BLaER1 treated with 17β-estradiol and CSF1 and Interleukin-3, amounts not matched to agents 10 nM and 100 nM (cell line): Measurements from ENCODE around the gene SLAIN1.

Experiments used
- H3K27ac ChIP-seq, 11 experiments: shearing (Covaris generic); formaldehyde crosslinking; 2 replicates each; pipeline ENCODE4 v1.8.1; 2022
- H3K27me3 ChIP-seq, 11 experiments: shearing (Covaris generic); formaldehyde crosslinking; 2 replicates each; pipeline ENCODE4 v1.8.1; 2022
- H3K36me3 ChIP-seq, 11 experiments: shearing (Covaris generic); formaldehyde crosslinking; 2 replicates each; pipeline ENCODE4 v1.8.1; 2022
- H3K4me1 ChIP-seq, 10 experiments: shearing (Covaris generic); formaldehyde crosslinking; 2 replicates each; pipeline ENCODE4 v1.8.1; 2022
- H3K4me2 ChIP-seq, 11 experiments: shearing (Covaris generic); formaldehyde crosslinking; 2 replicates each; pipeline ENCODE4 v1.8.1; 2022
- H3K4me3 ChIP-seq, 10 experiments: shearing (Covaris generic); formaldehyde crosslinking; 2 replicates each; pipeline ENCODE4 v1.8.1; 2022
- H3K9ac ChIP-seq, 11 experiments: shearing (Covaris generic); formaldehyde crosslinking; 2 replicates each; pipeline ENCODE4 v1.8.1; 2022
- H3K9me3 ChIP-seq, 11 experiments: shearing (Covaris generic); formaldehyde crosslinking; replicated peaks in 1 of 11; 2 replicates each; pipeline ENCODE4 v1.8.1; 2022
- H4K20me1 ChIP-seq, 11 experiments: shearing (Covaris generic); formaldehyde crosslinking; 2 replicates each; pipeline ENCODE4 v1.8.1; 2022
- Cebpa-rat ChIP-seq, 11 experiments: shearing (Covaris generic); IDR thresholded peaks; 2 replicates each; pipeline ENCODE4 v1.8.1; 2022

SLAIN1 gene

DNA sequence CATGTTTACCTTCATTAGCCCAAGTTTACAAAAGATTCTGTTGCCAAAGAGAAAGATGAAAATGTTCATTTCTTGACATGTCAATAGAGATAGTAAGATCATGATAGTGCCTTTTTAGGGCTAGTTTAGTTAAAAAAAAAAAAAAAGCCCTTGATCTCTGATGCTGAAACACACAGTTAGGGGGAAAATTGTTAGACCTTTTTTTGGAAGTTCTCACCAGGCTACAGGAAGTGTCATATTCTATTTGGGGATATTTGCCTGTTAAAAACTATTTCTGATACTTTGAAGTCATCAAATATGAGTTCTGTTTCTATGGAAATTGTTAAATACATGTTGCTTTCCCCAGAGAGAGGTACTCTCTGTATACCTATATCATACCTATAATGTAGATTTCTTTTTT lies 21.6 kb downstream of the SLAIN1 start:
- Histone ChIP-seq H3K36me3 (peaks cover 12 to 41% (median 39%) of the 10 kb centered on the region in 11 experiments; a peak in 21 of 22 replicates), H3K4me3 (peak overlapping the region in 3 of 10 experiments; percentile 22 to 34 (median 24); a peak in 4 of 20 replicates), H3K9me3 (peaks cover 12 to 54% (median 46%) of the 10 kb centered on the region in 11 experiments), H4K20me1 (no peaks in the 10 kb centered on the region), H3K9ac (peak overlapping the region in 4 of 11 experiments; percentile 26 to 50 (median 34); a peak in 5 of 22 replicates), H3K27ac (peak overlapping the region in 6 of 11 experiments; percentile 17 to 44 (median 38); a peak in 8 of 22 replicates), H3K4me2 (peak overlapping the region; percentile 9 to 85 (median 55); a peak in 20 of 22 replicates), H3K4me1 (peaks cover 19 to 70% (median 46%) of the 10 kb centered on the region in 10 experiments), H3K27me3 (no peaks in the 10 kb centered on the region)
- no peak for TF ChIP-seq Cebpa-rat (IDR thresholded peaks at IDR 0.05)

DNA sequence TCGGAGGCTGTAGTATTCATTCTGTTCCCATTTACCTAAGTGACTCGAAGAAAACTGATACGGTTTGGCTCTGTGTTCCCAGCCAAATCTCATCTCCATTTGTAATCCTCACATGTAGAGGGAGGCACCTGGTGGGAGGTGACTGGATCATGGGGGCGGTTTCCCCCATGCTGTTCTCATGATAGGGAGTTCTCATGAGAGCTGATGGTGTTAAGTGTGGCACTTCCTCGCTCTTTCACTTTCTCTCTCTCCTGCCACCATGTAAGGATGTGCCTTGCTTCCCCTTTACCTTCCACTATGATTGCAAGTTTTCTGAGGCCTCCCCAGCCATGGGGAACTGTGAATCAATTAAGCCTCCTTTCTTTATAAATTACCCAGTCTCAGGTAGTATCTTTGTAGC lies 23.5 kb downstream of the SLAIN1 start:
- no peak overlapping the region for H3K9ac ChIP-seq
- peaks cover 23 to 60% (median 51%) of the 10 kb centered on the region in 10 experiments for H3K4me1 ChIP-seq
- H3K9me3 ChIP-seq: peaks cover 12 to 41% (median 35%) of the 10 kb centered on the region in 11 experiments
- peak overlapping the region in 3 of 11 experiments; percentile 0 to 44 (median 1); a peak in 1 of 22 replicates for H3K27ac ChIP-seq
- no peaks in the 10 kb centered on the region for H4K20me1 ChIP-seq
- H3K27me3 ChIP-seq: no peaks in the 10 kb centered on the region
- peak overlapping the region in 2 of 10 experiments; percentile 6 to 23; a peak in 1 of 20 replicates for H3K4me3 ChIP-seq
- no peak for TF ChIP-seq Cebpa-rat (IDR thresholded peaks at IDR 0.05)
- peak overlapping the region in 7 of 11 experiments; percentile 36 to 85 (median 55); a peak in 9 of 22 replicates for H3K4me2 ChIP-seq
- H3K36me3 ChIP-seq: peaks cover 12 to 59% (median 54%) of the 10 kb centered on the region in 11 experiments; a peak in 21 of 22 replicates

DNA sequence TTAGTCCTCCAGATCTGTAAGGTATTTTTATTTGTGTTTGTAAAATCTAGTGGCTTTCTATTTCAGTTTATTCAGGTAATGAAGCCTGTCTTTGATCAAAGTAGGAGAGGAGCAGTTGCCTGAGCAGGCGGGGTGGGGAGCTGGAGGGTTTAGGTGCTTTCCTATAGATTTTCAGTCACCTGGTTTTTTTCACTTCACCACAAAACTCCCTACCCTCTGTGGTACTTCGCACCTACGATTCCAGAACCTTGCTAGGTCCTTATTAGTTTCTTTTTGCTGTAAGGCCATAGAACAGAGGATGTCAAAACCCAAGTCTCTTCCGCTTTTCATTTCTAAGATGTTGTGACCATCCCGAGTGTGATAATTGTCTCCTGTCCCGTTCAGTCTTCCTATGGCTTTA lies 26.6 kb downstream of the SLAIN1 start:
- H3K4me3 ChIP-seq: no peak overlapping the region
- H3K4me2 ChIP-seq: no peak overlapping the region
- no peaks in the 10 kb centered on the region for H3K27me3 ChIP-seq
- H3K9ac ChIP-seq: no peak overlapping the region
- H4K20me1 ChIP-seq: no peaks in the 10 kb centered on the region
- peaks cover 22 to 48% (median 40%) of the 10 kb centered on the region in 10 experiments for H3K4me1 ChIP-seq
- no peak for TF ChIP-seq Cebpa-rat (IDR thresholded peaks at IDR 0.05)
- no peak overlapping the region for H3K27ac ChIP-seq
- H3K36me3 ChIP-seq: peaks cover 12 to 89% (median 81%) of the 10 kb centered on the region in 11 experiments; a peak in 21 of 22 replicates
- peaks cover 12 to 41% (median 35%) of the 10 kb centered on the region in 11 experiments for H3K9me3 ChIP-seq

GRCh38 chr13:77725071-77725470 lies 27.6 kb downstream of the SLAIN1 start:
- no peak for TF ChIP-seq Cebpa-rat (IDR thresholded peaks at IDR 0.05)
- no peaks in the 10 kb centered on the region for H4K20me1 ChIP-seq
- H3K4me2 ChIP-seq: peak overlapping the region in 8 of 11 experiments; percentile 5 to 41 (median 24); a peak in 8 of 22 replicates
- H3K4me3 ChIP-seq: no peak overlapping the region
- peaks cover 25 to 46% (median 38%) of the 10 kb centered on the region in 10 experiments for H3K4me1 ChIP-seq
- no peaks in the 10 kb centered on the region for H3K27me3 ChIP-seq
- no peak overlapping the region for H3K9ac ChIP-seq
- peaks cover 12 to 99% (median 88%) of the 10 kb centered on the region in 11 experiments; a peak in 21 of 22 replicates for H3K36me3 ChIP-seq
- H3K27ac ChIP-seq: peak overlapping the region in 1 of 11 experiments; percentile 5; a peak in 1 of 22 replicates
- H3K9me3 ChIP-seq: peaks cover 12 to 41% (median 36%) of the 10 kb centered on the region in 11 experiments

GRCh38 chr13:77728265-77729125 lies 31.0 kb downstream of the SLAIN1 start:
- H3K9me3 ChIP-seq: peaks cover 0 to 11% (median 7%) of the 10 kb centered on the region in 11 experiments; a peak in 17 of 22 replicates
- no peak for TF ChIP-seq Cebpa-rat (IDR thresholded peaks at IDR 0.05)
- H4K20me1 ChIP-seq: no peaks in the 10 kb centered on the region
- no peaks in the 10 kb centered on the region for H3K27me3 ChIP-seq
- no peak overlapping the region for H3K9ac ChIP-seq
- no peak overlapping the region for H3K4me3 ChIP-seq
- peaks cover 25 to 36% (median 32%) of the 10 kb centered on the region in 10 experiments for H3K4me1 ChIP-seq
- H3K4me2 ChIP-seq: peak overlapping the region in 9 of 11 experiments; percentile 11 to 49 (median 43); a peak in 16 of 22 replicates
- peak overlapping the region in 6 of 11 experiments; percentile 23 to 57 (median 38); a peak in 8 of 22 replicates for H3K27ac ChIP-seq
- H3K36me3 ChIP-seq: peaks cover under 1 to 93% (median 80%) of the 10 kb centered on the region in 11 experiments; a peak in 18 of 22 replicates

DNA sequence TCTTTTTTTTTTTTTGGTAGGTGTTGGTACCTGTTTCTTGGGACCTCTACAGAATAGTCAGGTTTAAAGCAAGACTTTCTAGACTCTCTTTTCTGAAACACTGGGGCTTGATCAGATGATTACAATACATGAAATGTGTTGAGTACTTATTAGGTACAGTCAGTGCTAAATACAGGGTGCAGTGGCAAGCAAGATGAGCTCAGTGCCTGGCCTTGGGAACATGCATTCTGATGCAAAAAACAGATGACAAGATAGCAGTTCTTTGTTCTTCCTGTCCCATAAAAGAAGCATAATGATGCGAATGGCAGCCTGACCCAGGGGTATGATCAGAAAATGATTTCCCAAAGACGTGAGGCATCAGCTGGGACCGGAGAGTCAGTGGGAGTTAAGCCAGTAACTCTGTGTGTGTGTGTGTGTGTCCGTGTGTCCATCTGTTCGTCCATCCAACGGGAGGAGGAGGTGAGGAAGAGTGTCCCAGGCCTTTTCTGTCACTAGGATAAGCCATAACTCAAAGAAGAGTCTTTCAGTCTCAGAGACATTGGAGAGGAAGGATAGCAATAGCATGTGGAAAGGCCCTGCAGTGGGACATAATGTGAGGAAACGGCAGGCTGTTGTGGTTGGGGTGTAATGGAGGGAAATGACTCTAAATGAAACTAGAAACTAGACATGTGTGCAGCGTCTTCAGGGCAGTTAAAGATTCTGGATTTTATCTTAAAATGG lies 32.2 kb downstream of the SLAIN1 start:
- Histone ChIP-seq H4K20me1 (no peaks in the 10 kb centered on the region), H3K4me1 (peaks cover 25 to 36% (median 30%) of the 10 kb centered on the region in 10 experiments), H3K4me2 (peak overlapping the region; percentile 10 to 65 (median 42); a peak in 16 of 22 replicates), H3K27ac (peak overlapping the region in 8 of 11 experiments; percentile 34 to 58 (median 46); a peak in 15 of 22 replicates), H3K36me3 (peaks cover 0 to 93% (median 80%) of the 10 kb centered on the region in 11 experiments; a peak in 15 of 22 replicates), H3K4me3 (no peak overlapping the region), H3K9me3 (peaks cover 0 to 4% (median 0%) of the 10 kb centered on the region in 11 experiments; a peak in 3 of 22 replicates), H3K9ac (peak overlapping the region in 1 of 11 experiments; percentile 12; a peak in 1 of 22 replicates), H3K27me3 (no peaks in the 10 kb centered on the region)
- TF ChIP-seq Cebpa-rat (IDR thresholded peaks at IDR 0.05): no peak

DNA sequence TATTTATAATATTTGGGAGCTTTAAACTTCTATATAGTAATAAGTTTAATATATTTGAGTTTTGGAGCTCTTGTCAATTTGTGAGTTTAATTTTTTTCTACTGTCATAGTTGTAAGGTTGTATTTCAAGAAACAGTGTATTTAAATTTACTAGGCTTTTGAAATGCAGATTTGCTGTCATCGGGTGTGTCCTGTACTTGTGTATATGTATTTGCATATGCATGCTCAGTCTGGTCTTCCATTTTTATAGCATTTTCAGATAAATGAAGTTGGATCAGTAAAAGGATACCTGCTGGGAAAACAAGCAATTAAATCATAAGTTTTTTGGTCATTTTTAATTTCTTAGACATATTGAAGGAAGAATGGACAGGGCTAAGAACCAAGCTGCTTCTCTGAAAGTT lies 33.1 kb downstream of the SLAIN1 start:
- peak overlapping the region in 3 of 11 experiments; percentile 25 to 58 (median 51); a peak in 3 of 22 replicates for H3K27ac ChIP-seq
- H3K4me1 ChIP-seq: peaks cover 20 to 30% (median 23%) of the 10 kb centered on the region in 10 experiments
- peaks cover 0 to 94% (median 80%) of the 10 kb centered on the region in 11 experiments; a peak in 15 of 22 replicates for H3K36me3 ChIP-seq
- no peak for TF ChIP-seq Cebpa-rat (IDR thresholded peaks at IDR 0.05)
- H3K9me3 ChIP-seq: peaks cover 0 to 4% (median 0%) of the 10 kb centered on the region in 11 experiments; a peak in 3 of 22 replicates
- H4K20me1 ChIP-seq: no peaks in the 10 kb centered on the region
- no peak overlapping the region for H3K4me3 ChIP-seq
- no peak overlapping the region for H3K9ac ChIP-seq
- no peak overlapping the region for H3K4me2 ChIP-seq
- H3K27me3 ChIP-seq: no peaks in the 10 kb centered on the region

- Histone ChIP-seq H3K9me3 (peaks cover 0 to 4% (median 0%) of the 10 kb centered on the region in 11 experiments; a peak in 2 of 22 replicates), H3K4me1 (peaks cover 17 to 28% (median 21%) of the 10 kb centered on the region in 10 experiments), H3K27ac (no peak overlapping the region), H3K27me3 (no peaks in the 10 kb centered on the region), H3K36me3 (peaks cover 0 to 95% (median 79%) of the 10 kb centered on the region in 11 experiments; a peak in 15 of 22 replicates), H3K4me3 (no peak overlapping the region), H3K9ac (no peak overlapping the region), H3K4me2 (no peak overlapping the region), H4K20me1 (no peaks in the 10 kb centered on the region)
- no peak for TF ChIP-seq Cebpa-rat (IDR thresholded peaks at IDR 0.05)
Observed at GRCh38 chr13:77732287-77732686, 34.8 kb downstream of the SLAIN1 start.
